ENCODE results near the gene ARMC5.

- TF ChIP-seq POLR2A (IDR thresholded peaks at IDR 0.05), result no peak
- no peak for TF ChIP-seq CTCF (IDR thresholded peaks at IDR 0.05)
Observed at GRCh38 chr16:31435341-31436220, 23.7 kb upstream of the ARMC5 start.
